CD4-positive, alpha-beta T cell treated with Interleukin-21 for 1 hour (primary cell): ENCODE measurements around the gene SPHK2.
A peak's percentile ranks its signal among the peaks of the same experiment; 100 is the strongest.
"Not testable (repeated sequence)": the region's sequence is repeated elsewhere in the genome, so short reads cannot be mapped to it uniquely, and the experiment has no call there.

Experiments
- DNase-seq: peaks from one replicate; pipeline ENCODE4 v3.0.0-alpha.2; 2020

SPHK2 gene

DNA sequence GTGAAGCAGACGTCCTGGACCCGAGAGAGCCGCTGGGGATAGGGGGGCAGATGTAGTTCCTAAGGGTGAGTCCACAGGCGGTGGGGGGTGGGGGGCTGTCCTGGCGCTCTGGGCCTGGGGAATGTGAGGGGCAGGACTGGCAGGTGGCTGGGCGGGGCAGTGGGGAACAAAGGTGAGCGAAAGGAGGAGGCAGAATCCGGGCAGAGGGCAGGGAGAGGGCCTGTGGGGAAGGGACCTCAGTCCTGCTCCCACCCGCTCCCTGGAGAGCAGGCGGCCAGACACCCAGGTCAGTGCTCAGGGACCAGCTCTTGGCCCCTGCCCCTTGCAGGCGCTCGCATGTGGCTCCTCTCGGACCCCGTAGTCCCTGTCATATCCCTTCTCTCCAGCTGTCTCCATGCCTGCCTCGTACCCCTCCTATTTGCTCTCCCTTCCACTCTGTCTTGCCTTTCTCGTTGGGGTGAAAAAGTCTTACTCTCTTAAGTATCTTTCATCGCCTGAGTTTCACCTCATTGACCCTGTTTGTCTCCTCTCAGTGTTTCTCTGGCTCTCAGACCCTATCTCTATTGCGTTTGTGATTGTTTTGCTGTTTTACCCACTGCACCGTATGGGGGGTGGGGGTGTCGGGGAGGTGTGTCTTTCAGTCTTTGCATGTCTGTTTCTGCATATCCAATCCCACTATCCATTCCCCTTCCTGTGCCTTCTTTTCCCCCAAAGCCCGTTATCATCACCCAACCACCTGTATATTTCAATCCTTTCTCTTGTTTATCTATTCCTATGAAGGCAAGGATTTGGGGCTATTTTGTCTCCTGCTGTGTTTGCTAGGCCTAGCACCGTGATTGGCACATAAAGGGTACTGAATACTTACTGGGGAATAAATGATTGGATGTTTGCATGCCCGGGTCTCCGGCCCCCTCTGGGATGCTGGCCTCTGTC is 5.8 kb downstream of the SPHK2 start:
- DNase-seq = no peak

DNA sequence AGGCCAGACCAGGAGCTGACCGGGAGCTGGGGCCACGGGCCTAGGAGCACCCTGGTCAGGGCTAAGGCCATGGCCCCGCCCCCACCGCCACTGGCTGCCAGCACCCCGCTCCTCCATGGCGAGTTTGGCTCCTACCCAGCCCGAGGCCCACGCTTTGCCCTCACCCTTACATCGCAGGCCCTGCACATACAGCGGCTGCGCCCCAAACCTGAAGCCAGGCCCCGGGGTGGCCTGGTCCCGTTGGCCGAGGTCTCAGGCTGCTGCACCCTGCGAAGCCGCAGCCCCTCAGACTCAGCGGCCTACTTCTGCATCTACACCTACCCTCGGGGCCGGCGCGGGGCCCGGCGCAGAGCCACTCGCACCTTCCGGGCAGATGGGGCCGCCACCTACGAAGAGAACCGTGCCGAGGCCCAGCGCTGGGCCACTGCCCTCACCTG is 6.6 kb downstream of the SPHK2 start:
- DNase-seq = no peak

DNA sequence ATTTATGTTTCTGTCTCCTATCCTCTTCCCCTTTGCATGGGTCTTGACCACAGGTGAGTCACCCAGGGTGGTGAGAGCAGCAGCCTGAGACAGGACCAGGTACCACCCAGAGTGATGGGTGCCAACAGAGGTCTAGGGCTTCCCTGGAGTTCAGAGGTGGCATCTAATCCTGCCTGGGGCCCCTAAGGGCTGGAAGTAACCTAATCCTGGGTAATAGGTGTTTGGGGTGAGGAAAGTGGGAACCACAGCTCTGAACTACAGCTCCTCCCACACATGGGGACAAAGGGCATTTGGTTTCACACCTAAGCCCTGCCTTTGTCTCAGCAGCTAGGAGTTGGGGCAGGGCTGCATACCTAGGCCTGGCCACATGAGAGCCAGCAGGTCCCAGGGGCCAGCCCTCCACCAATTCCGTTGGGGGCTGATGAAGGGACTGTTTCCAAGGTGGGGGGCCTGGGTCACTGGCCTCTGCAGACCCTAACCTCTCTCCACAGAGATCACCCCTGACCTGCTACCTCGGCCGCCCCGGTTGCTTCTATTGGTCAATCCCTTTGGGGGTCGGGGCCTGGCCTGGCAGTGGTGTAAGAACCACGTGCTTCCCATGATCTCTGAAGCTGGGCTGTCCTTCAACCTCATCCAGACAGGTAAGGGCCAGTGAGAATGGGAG is 8.0 kb downstream of the SPHK2 start:
- DNase-seq = no peak

DNA sequence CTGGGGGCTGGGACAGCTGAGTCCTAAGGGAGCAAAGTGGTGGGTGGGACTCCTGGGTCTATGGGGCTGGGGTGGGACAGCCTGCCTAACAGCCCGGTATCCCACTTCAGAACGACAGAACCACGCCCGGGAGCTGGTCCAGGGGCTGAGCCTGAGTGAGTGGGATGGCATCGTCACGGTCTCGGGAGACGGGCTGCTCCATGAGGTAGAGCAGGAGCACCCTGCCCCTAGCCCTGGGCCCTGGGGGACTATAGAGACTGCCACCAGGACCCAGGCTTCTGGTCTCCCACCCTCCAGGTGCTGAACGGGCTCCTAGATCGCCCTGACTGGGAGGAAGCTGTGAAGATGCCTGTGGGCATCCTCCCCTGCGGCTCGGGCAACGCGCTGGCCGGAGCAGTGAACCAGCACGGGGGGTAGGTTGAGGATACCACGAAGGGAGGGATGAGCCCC is 8.6 kb downstream of the SPHK2 start:
- DNase-seq = no peak

DNA sequence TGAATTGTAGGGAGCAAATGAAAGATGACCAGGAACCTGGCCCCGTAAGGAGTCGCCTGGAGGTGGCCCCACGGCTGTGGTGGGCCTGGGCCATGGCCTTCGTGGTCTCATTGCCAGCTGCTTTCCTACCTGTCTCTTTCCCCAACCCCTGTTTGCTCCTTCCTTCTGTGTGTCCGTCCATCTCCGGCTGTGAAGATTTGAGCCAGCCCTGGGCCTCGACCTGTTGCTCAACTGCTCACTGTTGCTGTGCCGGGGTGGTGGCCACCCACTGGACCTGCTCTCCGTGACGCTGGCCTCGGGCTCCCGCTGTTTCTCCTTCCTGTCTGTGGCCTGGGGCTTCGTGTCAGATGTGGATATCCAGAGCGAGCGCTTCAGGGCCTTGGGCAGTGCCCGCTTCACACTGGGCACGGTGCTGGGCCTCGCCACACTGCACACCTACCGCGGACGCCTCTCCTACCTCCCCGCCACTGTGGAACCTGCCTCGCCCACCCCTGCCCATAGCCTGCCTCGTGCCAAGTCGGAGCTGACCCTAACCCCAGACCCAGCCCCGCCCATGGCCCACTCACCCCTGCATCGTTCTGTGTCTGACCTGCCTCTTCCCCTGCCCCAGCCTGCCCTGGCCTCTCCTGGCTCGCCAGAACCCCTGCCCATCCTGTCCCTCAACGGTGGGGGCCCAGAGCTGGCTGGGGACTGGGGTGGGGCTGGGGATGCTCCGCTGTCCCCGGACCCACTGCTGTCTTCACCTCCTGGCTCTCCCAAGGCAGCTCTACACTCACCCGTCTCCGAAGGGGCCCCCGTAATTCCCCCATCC is 9.4 kb downstream of the SPHK2 start:
- no peak for DNase-seq

DNA sequence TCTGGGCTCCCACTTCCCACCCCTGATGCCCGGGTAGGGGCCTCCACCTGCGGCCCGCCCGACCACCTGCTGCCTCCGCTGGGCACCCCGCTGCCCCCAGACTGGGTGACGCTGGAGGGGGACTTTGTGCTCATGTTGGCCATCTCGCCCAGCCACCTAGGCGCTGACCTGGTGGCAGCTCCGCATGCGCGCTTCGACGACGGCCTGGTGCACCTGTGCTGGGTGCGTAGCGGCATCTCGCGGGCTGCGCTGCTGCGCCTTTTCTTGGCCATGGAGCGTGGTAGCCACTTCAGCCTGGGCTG is 9.9 kb downstream of the SPHK2 start:
- DNase-seq = no peak

DNA sequence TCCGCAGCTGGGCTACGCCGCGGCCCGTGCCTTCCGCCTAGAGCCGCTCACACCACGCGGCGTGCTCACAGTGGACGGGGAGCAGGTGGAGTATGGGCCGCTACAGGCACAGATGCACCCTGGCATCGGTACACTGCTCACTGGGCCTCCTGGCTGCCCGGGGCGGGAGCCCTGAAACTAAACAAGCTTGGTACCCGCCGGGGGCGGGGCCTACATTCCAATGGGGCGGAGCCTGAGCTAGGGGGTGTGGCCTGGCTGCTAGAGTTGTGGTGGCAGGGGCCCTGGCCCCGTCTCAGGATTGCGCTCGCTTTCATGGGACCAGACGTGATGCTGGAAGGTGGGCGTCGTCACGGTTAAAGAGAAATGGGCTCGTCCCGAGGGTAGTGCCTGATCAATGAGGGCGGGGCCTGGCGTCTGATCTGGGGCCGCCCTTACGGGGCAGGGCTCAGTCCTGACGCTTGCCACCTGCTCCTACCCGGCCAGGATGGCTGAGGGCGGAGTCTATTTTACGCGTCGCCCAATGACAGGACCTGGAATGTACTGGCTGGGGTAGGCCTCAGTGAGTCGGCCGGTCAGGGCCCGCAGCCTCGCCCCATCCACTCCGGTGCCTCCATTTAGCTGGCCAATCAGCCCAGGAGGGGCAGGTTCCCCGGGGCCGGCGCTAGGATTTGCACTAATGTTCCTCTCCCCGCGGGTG is 10.4 kb downstream of the SPHK2 start:
- DNase-seq = no peak

DNA sequence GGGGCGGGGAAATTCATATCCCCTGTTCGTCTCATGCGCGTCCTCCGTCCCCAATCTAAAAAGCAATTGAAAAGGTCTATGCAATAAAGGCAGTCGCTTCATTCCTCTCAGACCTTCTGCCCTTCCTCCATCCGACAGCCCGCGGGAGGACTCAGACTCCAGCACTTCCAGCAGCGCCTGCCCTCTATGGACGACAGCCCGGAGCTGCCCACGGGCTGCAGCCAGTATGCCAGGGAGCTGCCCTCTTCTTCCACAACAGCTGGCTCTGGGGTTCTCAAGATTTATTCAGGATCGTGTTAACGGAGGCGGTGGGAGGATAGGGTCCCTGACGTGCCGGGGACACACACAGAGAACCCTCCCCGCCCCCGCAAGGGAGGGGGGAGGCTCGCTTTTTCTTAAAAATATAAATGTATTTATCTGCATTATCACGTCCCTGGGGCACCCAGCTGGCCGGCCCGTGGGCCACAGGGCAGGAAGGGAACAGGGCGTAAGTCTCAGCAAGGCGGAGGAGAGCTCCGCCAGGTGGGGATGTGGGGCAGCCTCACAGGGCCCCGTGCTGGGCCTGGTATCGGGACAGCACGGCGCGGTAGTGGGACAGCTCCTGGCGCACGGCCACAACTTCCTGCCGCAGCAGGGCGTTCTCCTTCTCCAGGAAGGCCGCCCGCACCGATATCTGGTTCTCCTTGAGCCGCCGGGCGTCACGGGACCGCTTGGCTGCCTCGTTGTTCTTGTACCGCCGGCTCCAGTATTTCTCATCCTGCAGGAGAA is 11.2 kb downstream of the SPHK2 start:
- DNase-seq = no peak

DNA sequence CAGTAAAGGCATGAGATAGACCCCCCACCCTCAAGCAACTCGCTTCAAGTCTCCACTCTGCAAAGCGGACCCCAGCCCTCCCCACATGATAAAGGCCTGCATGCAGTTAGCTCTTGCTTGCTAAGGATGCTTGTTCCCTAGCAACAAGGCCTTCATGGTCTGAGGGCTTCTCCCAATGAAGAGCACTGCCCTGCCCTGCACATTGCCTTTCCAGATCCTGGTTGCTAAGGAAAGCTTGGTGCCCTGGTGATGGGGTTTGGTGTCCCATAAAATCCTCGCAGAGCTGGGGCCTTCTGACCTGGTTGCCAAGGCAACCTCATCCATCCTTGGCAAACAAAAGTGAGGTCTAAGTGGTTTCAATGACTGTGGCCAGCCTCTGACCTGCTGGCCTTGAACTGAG is 11.9 kb downstream of the SPHK2 start:
- DNase-seq = no peak

DNA sequence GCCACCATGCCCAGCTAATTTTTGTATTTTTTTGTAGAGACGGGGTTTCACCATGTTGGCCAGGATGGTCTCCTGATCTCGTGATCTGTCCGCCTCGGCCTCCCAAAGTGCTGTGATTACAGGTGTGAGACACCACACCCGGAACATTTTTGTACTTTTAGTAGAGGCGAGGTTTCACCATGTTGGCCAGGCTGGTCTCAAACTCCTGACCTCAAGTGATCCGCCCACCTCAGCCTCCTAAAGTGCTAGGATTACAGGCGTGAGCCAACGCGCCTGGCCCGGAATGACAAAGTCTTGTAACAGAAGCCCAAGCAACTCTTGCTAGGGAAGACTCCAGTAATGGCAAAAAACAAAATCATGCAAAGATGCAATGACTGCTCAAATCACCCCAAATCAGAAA is 13.0 kb downstream of the SPHK2 start:
- not testable (repeated sequence) for DNase-seq

DNA sequence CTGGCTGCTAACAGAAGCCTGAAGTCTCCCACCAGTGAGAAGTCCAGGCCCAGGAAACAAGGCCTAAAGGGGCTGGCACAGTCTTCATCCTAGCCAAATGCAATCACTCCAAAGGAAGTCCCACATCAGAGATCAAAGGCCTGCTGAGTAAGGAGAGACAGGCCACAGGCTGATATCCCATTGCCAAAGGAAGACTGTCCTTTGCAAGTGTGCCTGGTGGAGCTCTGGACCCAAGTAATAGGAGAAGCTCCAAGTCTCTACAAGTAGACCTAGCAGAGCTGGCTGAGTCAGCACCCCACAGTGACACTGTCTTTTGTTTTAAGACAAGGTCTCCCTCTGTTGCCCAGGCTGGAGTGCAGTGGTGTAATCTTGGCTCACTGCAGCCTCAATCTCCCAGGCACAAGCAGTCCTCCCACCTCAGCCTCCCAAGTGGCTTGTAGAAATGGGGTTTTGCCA is 13.4 kb downstream of the SPHK2 start:
- DNase-seq = no peak

DNA sequence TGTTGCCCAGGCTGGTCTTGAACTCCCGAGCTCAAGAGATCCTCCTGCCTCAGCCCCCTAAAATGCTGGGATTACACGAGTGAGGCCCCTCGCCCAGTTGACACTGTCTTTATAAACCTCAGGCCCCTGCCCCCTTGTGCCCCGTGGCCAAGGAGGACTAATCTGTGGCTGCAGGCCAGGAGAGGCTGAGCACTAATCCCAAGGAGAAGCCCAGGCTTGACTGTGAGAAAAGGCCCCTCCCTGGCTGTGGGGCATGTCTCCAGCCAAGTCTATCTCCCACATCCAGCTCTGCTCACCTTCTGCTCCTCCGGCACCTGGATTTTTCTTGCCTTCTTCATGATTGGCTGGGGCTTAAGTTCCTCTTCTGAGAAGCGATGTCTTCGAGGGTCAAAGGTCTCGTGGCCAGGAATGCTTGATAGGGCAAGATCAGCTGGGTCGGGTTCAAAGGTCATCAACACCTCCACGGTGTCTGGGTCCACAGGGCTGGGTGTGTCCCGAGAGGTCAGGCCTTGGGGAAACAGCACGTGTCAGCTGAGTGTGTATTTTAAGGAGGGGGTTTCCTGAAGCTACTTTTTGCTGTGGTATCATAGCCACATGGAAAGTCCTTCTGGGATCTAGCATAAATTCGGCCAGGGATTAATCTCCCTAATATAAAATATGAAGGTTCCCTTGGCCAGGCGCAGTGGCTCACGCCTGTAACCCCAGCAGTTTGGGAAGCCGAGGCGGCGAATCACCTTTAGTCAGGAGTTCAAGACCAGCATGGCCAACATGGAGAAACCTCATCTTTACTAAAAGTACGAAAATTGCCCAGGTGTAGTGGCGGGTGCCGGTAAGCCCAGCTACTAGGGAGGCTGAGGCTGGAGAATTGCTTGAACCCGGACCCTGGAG is 14.1 kb downstream of the SPHK2 start:
- DNase-seq = no peak

DNA sequence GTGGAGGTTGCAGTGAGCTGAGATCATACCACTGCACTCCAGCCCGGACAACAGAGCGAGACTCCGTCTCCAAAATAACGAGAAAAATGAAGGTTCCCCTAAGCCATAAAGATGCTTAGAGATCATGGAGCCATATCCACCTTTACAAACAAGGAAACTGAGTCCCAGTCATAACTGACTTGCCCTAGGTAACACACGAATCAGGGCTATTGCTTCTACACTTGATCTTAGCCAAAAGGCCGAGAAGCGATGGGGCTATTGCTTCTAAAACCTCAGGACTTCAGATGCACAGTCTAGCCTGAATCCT is 14.7 kb downstream of the SPHK2 start:
- DNase-seq = no peak

DNA sequence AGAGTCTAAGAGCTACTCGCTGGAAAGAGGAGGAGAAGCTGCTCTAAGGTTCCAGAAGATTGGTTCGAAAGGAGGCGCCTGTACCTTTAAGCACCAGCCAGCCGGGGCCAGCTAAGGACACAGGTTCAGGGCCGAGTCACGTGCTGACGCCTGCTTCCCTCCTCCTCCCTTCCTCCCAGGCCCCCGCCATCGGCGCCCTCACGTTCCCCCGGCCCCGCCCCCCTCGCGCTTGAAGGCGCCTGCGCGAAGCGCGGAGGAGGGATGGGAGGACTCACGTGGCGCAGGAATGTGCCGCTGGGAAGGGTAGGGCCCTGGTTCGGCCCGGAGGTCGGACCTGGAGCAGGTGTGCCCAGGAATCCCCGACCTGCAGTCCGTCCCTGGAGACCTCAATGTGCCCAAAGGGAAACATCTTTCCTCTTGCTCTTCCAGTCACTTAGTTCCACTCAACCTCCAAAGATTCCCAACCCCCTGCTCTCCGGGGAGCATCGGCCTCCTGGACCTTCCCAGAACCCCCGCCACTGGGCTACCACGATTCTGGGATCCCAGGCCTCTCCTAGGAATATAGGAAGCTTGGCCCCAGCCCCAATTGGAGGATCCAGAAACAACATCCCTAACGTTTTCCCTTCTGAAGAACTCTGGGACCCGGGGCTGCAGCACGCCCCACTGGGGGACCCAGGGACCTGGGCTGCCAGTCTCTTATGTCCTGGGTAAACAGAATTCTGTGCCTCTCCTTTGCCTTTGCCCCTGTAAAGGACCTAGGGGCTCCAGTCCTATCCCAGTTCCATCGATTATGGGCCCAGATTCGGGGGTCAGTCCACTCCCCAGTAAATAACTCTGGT is 15.3 kb downstream of the SPHK2 start:
- peak; percentile 93 for DNase-seq

DNA sequence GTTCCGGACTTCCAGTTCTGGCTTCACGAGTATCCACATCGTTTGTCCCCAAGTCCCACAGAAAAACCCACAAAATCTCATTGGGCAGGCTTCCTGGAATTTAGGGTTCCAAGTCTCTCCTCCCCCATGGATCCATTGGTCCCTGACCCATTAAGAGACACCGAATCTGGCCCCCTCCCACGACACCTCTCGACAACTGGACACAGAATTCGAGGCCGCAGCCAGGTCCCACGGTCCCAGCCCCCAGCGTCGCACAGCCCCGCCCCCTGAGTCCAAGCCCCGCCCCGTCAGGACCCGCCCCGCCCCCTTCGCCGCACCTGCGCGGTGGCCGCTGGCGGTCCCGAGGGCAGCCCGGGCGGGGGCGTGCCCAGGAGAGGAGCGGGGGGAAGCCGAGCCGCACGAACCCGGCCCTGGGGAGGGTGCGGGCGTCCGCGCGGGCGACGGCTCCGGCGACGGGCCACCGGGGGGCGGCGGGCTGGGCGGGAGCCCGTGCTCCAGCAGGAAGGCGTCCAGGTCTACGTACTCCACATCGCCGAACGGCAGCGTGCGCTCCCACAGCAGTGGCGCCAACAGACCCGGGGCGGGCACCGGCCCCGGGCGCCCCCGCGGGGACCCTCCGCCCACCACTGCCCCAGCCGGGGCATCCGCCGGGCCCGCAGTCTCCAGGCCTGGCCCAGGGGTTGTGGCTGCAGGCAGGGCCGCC is 16.1 kb downstream of the SPHK2 start:
- DNase-seq = peak; percentile 74

DNA sequence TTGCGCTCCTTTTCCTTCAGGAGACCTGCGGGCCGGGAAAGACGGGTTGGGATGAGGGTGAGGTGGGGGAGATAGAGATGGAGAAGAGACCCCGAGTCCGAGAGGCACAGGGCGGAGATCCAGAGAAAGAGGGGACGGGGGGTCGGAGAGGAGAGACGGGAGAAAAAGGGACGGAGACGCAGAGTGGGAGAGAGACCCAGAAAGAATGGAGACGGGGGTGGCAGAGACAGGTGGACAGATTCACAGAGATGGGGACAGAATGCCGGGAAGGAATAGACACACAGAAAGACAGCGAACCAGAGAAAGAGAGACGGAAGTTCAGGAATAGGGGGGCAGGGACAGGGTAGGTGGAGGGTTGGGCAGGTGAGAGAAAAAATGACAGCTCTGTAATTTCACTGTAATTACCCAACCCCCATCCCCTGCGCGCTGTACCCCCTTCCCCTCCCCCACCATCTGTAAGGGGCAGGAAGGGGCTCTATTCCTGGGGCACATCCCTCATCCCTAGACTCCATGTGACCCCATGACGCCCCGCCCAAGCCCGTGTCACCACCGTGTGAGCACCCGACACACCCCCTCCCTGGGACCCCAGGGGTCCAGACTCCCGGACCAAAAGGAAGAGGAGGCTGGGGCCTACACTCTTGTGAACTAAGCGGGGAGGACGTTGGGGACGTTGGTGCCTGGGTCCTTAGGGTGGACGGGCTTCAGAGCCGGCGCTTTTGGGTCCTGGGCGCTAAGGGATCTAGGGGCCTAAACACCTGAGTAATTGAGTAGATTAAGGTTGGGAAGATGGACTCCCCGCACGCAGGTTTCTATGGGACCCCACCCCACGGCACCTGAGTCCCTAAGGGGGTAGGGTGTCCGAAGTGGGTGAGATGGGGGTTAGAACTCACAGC is 16.9 kb downstream of the SPHK2 start:
- DNase-seq = peak; percentile 36

DNA sequence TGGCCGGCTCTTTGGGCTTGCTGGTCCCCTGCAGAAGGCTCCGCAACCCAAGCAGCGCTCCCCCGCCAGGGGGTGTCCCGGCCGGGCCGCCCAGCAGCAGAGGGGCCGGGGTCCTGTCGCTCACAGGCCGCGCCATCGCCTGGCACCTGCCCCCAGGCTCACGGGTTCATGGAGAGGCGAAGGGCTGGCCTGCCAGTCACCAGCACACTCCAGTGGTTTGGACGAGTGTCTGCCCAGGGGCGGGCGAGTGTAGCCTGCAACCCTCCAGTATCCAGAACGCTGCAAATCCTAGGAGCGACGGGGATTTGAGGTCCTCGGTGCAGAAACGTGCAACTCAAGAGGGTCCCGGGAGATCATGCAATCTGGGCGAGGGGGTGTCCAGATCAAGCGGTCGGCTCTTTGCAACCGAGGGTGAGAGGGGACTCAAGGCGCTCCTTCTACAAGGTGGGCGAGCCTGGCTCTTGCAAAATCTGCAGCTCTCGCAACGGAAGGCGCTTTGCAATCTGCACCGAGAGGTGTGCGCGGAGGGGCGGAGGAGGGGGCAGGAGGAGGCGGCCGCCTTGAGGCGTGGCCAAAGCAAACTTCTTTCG is 17.6 kb downstream of the SPHK2 start, which contains the start of gene DBP:
TSS of gene DBP (minus strand) at position 521 of the 590 bp plus-strand sequence. CDS start at position 136, 385 bp downstream.
- DNase-seq = no peak

DNA sequence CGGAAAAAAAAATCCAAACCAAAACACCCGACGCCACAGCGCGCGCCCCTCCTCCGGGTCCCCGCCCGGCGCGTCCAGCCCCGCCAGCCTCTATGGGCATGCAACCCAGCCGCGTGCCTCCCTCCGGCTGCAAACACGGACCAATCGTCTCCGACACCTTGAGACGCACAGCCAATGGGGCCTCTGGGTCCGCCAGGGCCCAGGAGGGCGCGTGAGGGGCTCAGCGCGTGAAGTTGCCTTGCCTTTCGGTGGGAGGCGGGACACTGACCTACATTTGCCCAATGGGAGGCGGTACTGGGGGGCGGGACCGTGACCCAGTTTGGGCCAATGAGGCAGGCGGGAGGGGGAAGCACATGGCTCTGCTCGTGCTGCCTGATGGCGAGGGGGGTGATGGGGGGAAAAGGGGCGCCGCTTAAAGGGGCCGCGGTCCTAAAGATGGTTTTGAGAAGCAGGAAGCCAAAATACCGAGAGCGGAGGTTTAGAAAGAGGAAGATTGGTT is 18.2 kb downstream of the SPHK2 start:
- peak; percentile 100 for DNase-seq
